Right kidney (tissue), 1 donor: ENCODE measurements around the gene ZNF536.
"Not testable (repeated sequence)": the region's sequence is repeated elsewhere in the genome, so short reads cannot be mapped to it uniquely, and the experiment has no call there.

Experiments used
- DNase-seq: peaks from one replicate; pipeline ENCODE4 v3.0.0-alpha.2; 2016

ZNF536 gene

GRCh38 chr19:30341611-30342201 lies 30.5 kb upstream of the ZNF536 start:
- no peak for DNase-seq

- DNase-seq: no peak
These were observed 29.3 kb upstream of the ZNF536 start for GRCh38 chr19:30342901-30343300.

- no peak for DNase-seq
These were observed 27.4 kb upstream of the ZNF536 start for GRCh38 chr19:30344446-30345425.

- no peak for DNase-seq
These were observed 26.5 kb upstream of the ZNF536 start for GRCh38 chr19:30345686-30346085.

- not testable (repeated sequence) for DNase-seq
These were observed 25.7 kb upstream of the ZNF536 start for GRCh38 chr19:30346468-30346867.

GRCh38 chr19:30349131-30349730 lies 23.0 kb upstream of the ZNF536 start:
- no peak for DNase-seq

- no peak for DNase-seq
These were observed 21.2 kb upstream of the ZNF536 start for GRCh38 chr19:30350692-30351663.

GRCh38 chr19:30351774-30352173 lies 20.4 kb upstream of the ZNF536 start:
- no peak for DNase-seq

GRCh38 chr19:30353394-30353945 lies 18.7 kb upstream of the ZNF536 start:
- no peak for DNase-seq

GRCh38 chr19:30355586-30355985 lies 16.6 kb upstream of the ZNF536 start:
- DNase-seq: no peak

- DNase-seq: no peak
These were observed 15.1 kb upstream of the ZNF536 start for GRCh38 chr19:30356951-30357579.

GRCh38 chr19:30357580-30357954 lies 14.6 kb upstream of the ZNF536 start:
- no peak for DNase-seq

- DNase-seq: no peak
These were observed 13.9 kb upstream of the ZNF536 start for GRCh38 chr19:30358319-30358718.

- DNase-seq: no peak
These were observed 13.2 kb upstream of the ZNF536 start for GRCh38 chr19:30358821-30359580.

GRCh38 chr19:30359936-30360335 lies 12.2 kb upstream of the ZNF536 start:
- DNase-seq: no peak

- DNase-seq: peak; percentile 44
These were observed 11.6 kb upstream of the ZNF536 start for GRCh38 chr19:30360376-30361106.

- no peak for DNase-seq
These were observed 11.1 kb upstream of the ZNF536 start for GRCh38 chr19:30361107-30361447.

- DNase-seq: no peak
These were observed 10.5 kb upstream of the ZNF536 start for GRCh38 chr19:30361721-30362120.

GRCh38 chr19:30362156-30362754 lies 9.9 kb upstream of the ZNF536 start:
- DNase-seq: no peak
